IgD-negative memory B cell (primary cell): ENCODE measurements around the gene SRL. TPM values are rescaled to one million over a fixed set of nuclear protein-coding genes. Genes with fewer than 3 reads are reported as not detected.

Source experiments
- H3K27ac Mint-ChIP-seq, 3 donors: one replicate each; pipeline ENCODE4 v1.8.0; 2020 to 2022; ENCODE audit warnings: mild to moderate bottlenecking in 3 of 3, mixed read lengths in 3 of 3, moderate library complexity in 1 of 3
- H3K27me3 Mint-ChIP-seq: one replicate; pipeline ENCODE4 v1.8.0; 2021; ENCODE audit warnings: mixed read lengths
- H3K36me3 Mint-ChIP-seq: one replicate; pipeline ENCODE4 v1.8.0; 2020; ENCODE audit warnings: mild to moderate bottlenecking, mixed read lengths
- H3K4me1 Mint-ChIP-seq, 3 donors: one replicate each; pipeline ENCODE4 v1.8.0; 2020 to 2022; ENCODE audit warnings: mixed read lengths in 3 of 3, mild to moderate bottlenecking in 1 of 3
- H3K4me3 Mint-ChIP-seq, 4 donors: one replicate each; pipeline ENCODE4 v1.8.0; 2020 to 2022; ENCODE audit warnings: mild to moderate bottlenecking in 4 of 4, mixed read lengths in 4 of 4, moderate library complexity in 3 of 4
- H3K9me3 Mint-ChIP-seq, 3 donors: one replicate each; pipeline ENCODE4 v1.8.0; 2020 to 2021; ENCODE audit warnings: mixed read lengths in 3 of 3, mild to moderate bottlenecking in 1 of 3
- polyA plus RNA-seq: library from polyadenylated mRNA; unstranded; fragments of 300-500 nt; fragmentation: Illumina TruSeq; gene quantifications from one replicate; pipeline ENCODE4 v1.2.3, GENCODE V29; 2021

Gene SRL
- polyA plus RNA-seq, 1 donor from 2014 or later: not detected

- Mint-ChIP-seq H3K27me3 (peaks cover 2% of the 10 kb centered on the region), H3K4me3 (peak overlapping the region; percentile 74 to 91 (median 84)), H3K27ac (peak overlapping the region in 2 of 3 donors; percentile 31 to 67), H3K36me3 (no peaks in the 10 kb centered on the region), H3K9me3 (no peaks in the 10 kb centered on the region), H3K4me1 (peaks cover 1 to 8% (median 3%) of the 10 kb centered on the region in 3 donors)
These were observed 58.4 kb downstream of the SRL start for GRCh38 chr16:4183237-4184037.

GRCh38 chr16:4182581-4183236 is 59.2 kb downstream of the SRL start:
- Mint-ChIP-seq H3K4me1 (peaks cover 1 to 8% (median 3%) of the 10 kb centered on the region in 3 donors), H3K27ac (peak overlapping the region in 2 of 3 donors; percentile 31 to 67), H3K36me3 (no peaks in the 10 kb centered on the region), H3K4me3 (peak overlapping the region; percentile 74 to 91 (median 84)), H3K9me3 (peaks cover 0 to 2% (median 0%) of the 10 kb centered on the region in 3 donors), H3K27me3 (peaks cover 2% of the 10 kb centered on the region)

GRCh38 chr16:4180511-4180910 is 61.4 kb downstream of the SRL start:
- H3K4me1 Mint-ChIP-seq: peaks cover 3 to 11% (median 8%) of the 10 kb centered on the region in 3 donors
- no peak overlapping the region for H3K27ac Mint-ChIP-seq
- peak overlapping the region in 1 of 4 donors; percentile 12 for H3K4me3 Mint-ChIP-seq
- no peaks in the 10 kb centered on the region for H3K36me3 Mint-ChIP-seq
- peaks cover 0 to 2% (median 0%) of the 10 kb centered on the region in 3 donors for H3K9me3 Mint-ChIP-seq
- H3K27me3 Mint-ChIP-seq: peaks cover 2% of the 10 kb centered on the region

GRCh38 chr16:4179763-4180260 is 62.1 kb downstream of the SRL start:
- H3K27me3 Mint-ChIP-seq: peaks cover 3% of the 10 kb centered on the region
- no peak overlapping the region for H3K27ac Mint-ChIP-seq
- H3K4me3 Mint-ChIP-seq: no peak overlapping the region
- H3K36me3 Mint-ChIP-seq: no peaks in the 10 kb centered on the region
- H3K4me1 Mint-ChIP-seq: peaks cover 3 to 10% (median 5%) of the 10 kb centered on the region in 3 donors
- H3K9me3 Mint-ChIP-seq: peaks cover 0 to 2% (median 0%) of the 10 kb centered on the region in 3 donors

GRCh38 chr16:4179020-4179419 is 62.9 kb downstream of the SRL start:
- H3K9me3 Mint-ChIP-seq: peaks cover 0 to 2% (median 0%) of the 10 kb centered on the region in 3 donors
- H3K27me3 Mint-ChIP-seq: peaks cover 2% of the 10 kb centered on the region
- no peak overlapping the region for H3K27ac Mint-ChIP-seq
- H3K4me1 Mint-ChIP-seq: peaks cover 3 to 10% (median 3%) of the 10 kb centered on the region in 3 donors
- H3K36me3 Mint-ChIP-seq: no peaks in the 10 kb centered on the region
- no peak overlapping the region for H3K4me3 Mint-ChIP-seq

- Mint-ChIP-seq H3K27ac (no peak overlapping the region), H3K4me3 (peak overlapping the region in 1 of 4 donors; percentile 7), H3K4me1 (peaks cover 3 to 11% (median 6%) of the 10 kb centered on the region in 3 donors), H3K9me3 (peaks cover 0 to 2% (median 0%) of the 10 kb centered on the region in 3 donors), H3K36me3 (no peaks in the 10 kb centered on the region), H3K27me3 (peaks cover 7% of the 10 kb centered on the region)
These were observed 63.3 kb downstream of the SRL start for GRCh38 chr16:4178468-4179010.

- peak overlapping the region in 1 of 4 donors; percentile 65 for H3K4me3 Mint-ChIP-seq
- H3K4me1 Mint-ChIP-seq: peaks cover 3 to 11% (median 5%) of the 10 kb centered on the region in 3 donors
- no peaks in the 10 kb centered on the region for H3K36me3 Mint-ChIP-seq
- H3K27ac Mint-ChIP-seq: peak overlapping the region in 2 of 3 donors; percentile 54 to 59
- H3K9me3 Mint-ChIP-seq: peaks cover 0 to 2% (median 0%) of the 10 kb centered on the region in 3 donors
- peaks cover 7% of the 10 kb centered on the region for H3K27me3 Mint-ChIP-seq
These were observed 64.9 kb downstream of the SRL start for GRCh38 chr16:4176906-4177417.

GRCh38 chr16:4175849-4176248 is 66.0 kb downstream of the SRL start:
- Mint-ChIP-seq H3K4me3 (no peak overlapping the region), H3K27ac (no peak overlapping the region)

GRCh38 chr16:4172070-4172469 is 69.8 kb downstream of the SRL start:
- Mint-ChIP-seq H3K4me3 (no peak overlapping the region), H3K9me3 (no peaks in the 10 kb centered on the region), H3K36me3 (no peaks in the 10 kb centered on the region), H3K4me1 (peaks cover 0 to 8% (median 5%) of the 10 kb centered on the region in 3 donors), H3K27ac (no peak overlapping the region), H3K27me3 (peaks cover 7% of the 10 kb centered on the region)

More at GRCh38 chr16:4175849-4176248, 66.0 kb downstream of the SRL start:
- peaks cover 7% of the 10 kb centered on the region for H3K27me3 Mint-ChIP-seq
- peaks cover 0 to 2% (median 0%) of the 10 kb centered on the region in 3 donors for H3K9me3 Mint-ChIP-seq
- peaks cover 0 to 11% (median 5%) of the 10 kb centered on the region in 3 donors for H3K4me1 Mint-ChIP-seq
- H3K36me3 Mint-ChIP-seq: no peaks in the 10 kb centered on the region

GRCh38 chr16:4169415-4169814 is 72.5 kb downstream of the SRL start:
- no peaks in the 10 kb centered on the region for H3K36me3 Mint-ChIP-seq
- peaks cover 4% of the 10 kb centered on the region for H3K27me3 Mint-ChIP-seq
- peak overlapping the region in 1 of 3 donors; percentile 84 for H3K27ac Mint-ChIP-seq

GRCh38 chr16:4166821-4167220 is 75.1 kb downstream of the SRL start:
- no peaks in the 10 kb centered on the region for H3K4me1 Mint-ChIP-seq
- no peaks in the 10 kb centered on the region for H3K36me3 Mint-ChIP-seq
- no peak overlapping the region for H3K4me3 Mint-ChIP-seq
- no peak overlapping the region for H3K27ac Mint-ChIP-seq
- no peaks in the 10 kb centered on the region for H3K9me3 Mint-ChIP-seq
- H3K27me3 Mint-ChIP-seq: no peaks in the 10 kb centered on the region

More at GRCh38 chr16:4169415-4169814, 72.5 kb downstream of the SRL start:
- H3K4me3 Mint-ChIP-seq: no peak overlapping the region
- H3K4me1 Mint-ChIP-seq: peaks cover 0 to 3% (median 2%) of the 10 kb centered on the region in 3 donors
- no peaks in the 10 kb centered on the region for H3K9me3 Mint-ChIP-seq

- Mint-ChIP-seq H3K4me1 (peaks cover 0 to 3% (median 0%) of the 10 kb centered on the region in 3 donors), H3K27me3 (no peaks in the 10 kb centered on the region), H3K9me3 (peaks cover 0 to 2% (median 0%) of the 10 kb centered on the region in 3 donors), H3K27ac (no peak overlapping the region), H3K36me3 (no peaks in the 10 kb centered on the region), H3K4me3 (no peak overlapping the region)
These were observed 81.0 kb downstream of the SRL start for GRCh38 chr16:4160658-4161430.

GRCh38 chr16:4159726-4160125 is 82.2 kb downstream of the SRL start:
- H3K4me3 Mint-ChIP-seq: no peak overlapping the region
- no peaks in the 10 kb centered on the region for H3K27me3 Mint-ChIP-seq
- peaks cover 0 to 3% (median 0%) of the 10 kb centered on the region in 3 donors for H3K4me1 Mint-ChIP-seq
- H3K27ac Mint-ChIP-seq: no peak overlapping the region
- no peaks in the 10 kb centered on the region for H3K36me3 Mint-ChIP-seq
- peaks cover 0 to 3% (median 0%) of the 10 kb centered on the region in 3 donors for H3K9me3 Mint-ChIP-seq
